Measurements from ENCODE around the gene RAD51B. TPM values are rescaled to one million over a fixed set of nuclear protein-coding genes. Genes with fewer than 3 reads are reported as not detected.

RAD51B gene
- total and polyA plus RNA-seq, 9 donors = 21.6 to 70.1 (median 35.1) TPM

GRCh38 chr14:68160779-68161546 lies 341.4 kb downstream of the RAD51B start:
- Histone ChIP-seq H3K27me3 (no peaks in the 10 kb centered on the region), H3K9me3 (no peaks in the 10 kb centered on the region), H3K27ac (no peak overlapping the region), H3K4me1 (ENCODE audit: insufficient read depth) (peaks cover 6% of the 10 kb centered on the region), H3K36me3 (no peaks in the 10 kb centered on the region), H3K4me3 (no peak overlapping the region)
- intact Hi-C loops (cut with DNase I) = no loop called here
- DNase-seq = no peak
- 80 to 91% (median 90%) methylated on average over 4 of the region's 4 CpGs for WGBS, 3 donors
- no peak for TF ChIP-seq POLR2A (IDR thresholded peaks at IDR 0.05)
- TF ChIP-seq, protein P1, sequence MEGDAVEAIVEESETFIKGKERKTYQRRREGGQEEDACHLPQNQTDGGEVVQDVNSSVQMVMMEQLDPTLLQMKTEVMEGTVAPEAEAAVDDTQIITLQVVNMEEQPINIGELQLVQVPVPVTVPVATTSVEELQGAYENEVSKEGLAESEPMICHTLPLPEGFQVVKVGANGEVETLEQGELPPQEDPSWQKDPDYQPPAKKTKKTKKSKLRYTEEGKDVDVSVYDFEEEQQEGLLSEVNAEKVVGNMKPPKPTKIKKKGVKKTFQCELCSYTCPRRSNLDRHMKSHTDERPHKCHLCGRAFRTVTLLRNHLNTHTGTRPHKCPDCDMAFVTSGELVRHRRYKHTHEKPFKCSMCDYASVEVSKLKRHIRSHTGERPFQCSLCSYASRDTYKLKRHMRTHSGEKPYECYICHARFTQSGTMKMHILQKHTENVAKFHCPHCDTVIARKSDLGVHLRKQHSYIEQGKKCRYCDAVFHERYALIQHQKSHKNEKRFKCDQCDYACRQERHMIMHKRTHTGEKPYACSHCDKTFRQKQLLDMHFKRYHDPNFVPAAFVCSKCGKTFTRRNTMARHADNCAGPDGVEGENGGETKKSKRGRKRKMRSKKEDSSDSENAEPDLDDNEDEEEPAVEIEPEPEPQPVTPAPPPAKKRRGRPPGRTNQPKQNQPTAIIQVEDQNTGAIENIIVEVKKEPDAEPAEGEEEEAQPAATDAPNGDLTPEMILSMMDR (IDR thresholded peaks at IDR 0.05) = no peak
- no peak for TF ChIP-seq EP300 (IDR thresholded peaks at IDR 0.05)

DNA sequence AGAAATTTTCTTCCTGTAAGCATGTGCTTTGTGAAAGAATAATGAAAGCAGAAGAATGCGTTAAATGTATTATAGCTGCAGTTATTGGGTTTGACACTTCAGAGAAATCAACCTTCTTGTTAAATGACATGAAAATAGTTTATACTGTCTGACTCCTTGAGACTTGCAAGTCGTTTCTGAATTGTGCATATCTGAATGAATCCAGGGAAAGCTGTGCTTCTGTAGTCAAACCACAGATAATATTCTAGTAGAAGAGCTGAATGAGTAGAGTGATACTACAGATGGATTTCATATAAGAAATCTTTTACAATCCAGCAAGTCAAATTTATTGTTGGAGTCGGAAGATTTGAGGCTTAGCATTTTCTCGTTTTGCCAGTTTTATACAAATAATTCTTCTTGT lies 343.3 kb downstream of the RAD51B start:
- DNase-seq = no peak
- Histone ChIP-seq H3K4me1 (ENCODE audit: insufficient read depth) (peaks cover 3% of the 10 kb centered on the region), H3K4me3 (no peak overlapping the region), H3K36me3 (no peaks in the 10 kb centered on the region), H3K27me3 (no peaks in the 10 kb centered on the region), H3K9me3 (no peaks in the 10 kb centered on the region), H3K27ac (no peak overlapping the region)
- intact Hi-C loops (cut with DNase I) = no loop called here
- no peak for TF ChIP-seq EP300 (IDR thresholded peaks at IDR 0.05)
- no peak for TF ChIP-seq POLR2A (IDR thresholded peaks at IDR 0.05)
- TF ChIP-seq, protein P1 (IDR thresholded peaks at IDR 0.05) = no peak
- WGBS, 3 donors = 65 to 74% (median 73%) methylated on average over 4 of the region's 4 CpGs

- WGBS, 3 donors = 4 to 7% (median 6%) methylated on average over 1 of the region's 1 CpG
- no peaks in the 10 kb centered on the region for H3K36me3 ChIP-seq
- intact Hi-C loops (cut with DNase I) = no loop called here
- H3K4me1 ChIP-seq (ENCODE audit: insufficient read depth) = peaks cover 3% of the 10 kb centered on the region
- TF ChIP-seq, protein P1 (IDR thresholded peaks at IDR 0.05) = no peak
- TF ChIP-seq EP300 (IDR thresholded peaks at IDR 0.05) (no peak), POLR2A (IDR thresholded peaks at IDR 0.05) (no peak)
- no peak for DNase-seq
- H3K27me3 ChIP-seq = no peaks in the 10 kb centered on the region
- no peak overlapping the region for H3K4me3 ChIP-seq
- H3K9me3 ChIP-seq = no peaks in the 10 kb centered on the region
- H3K27ac ChIP-seq = peak overlapping the region in 1 of 2 donors; percentile 51
Observed at GRCh38 chr14:68164711-68165113, 345.1 kb downstream of the RAD51B start.

DNA sequence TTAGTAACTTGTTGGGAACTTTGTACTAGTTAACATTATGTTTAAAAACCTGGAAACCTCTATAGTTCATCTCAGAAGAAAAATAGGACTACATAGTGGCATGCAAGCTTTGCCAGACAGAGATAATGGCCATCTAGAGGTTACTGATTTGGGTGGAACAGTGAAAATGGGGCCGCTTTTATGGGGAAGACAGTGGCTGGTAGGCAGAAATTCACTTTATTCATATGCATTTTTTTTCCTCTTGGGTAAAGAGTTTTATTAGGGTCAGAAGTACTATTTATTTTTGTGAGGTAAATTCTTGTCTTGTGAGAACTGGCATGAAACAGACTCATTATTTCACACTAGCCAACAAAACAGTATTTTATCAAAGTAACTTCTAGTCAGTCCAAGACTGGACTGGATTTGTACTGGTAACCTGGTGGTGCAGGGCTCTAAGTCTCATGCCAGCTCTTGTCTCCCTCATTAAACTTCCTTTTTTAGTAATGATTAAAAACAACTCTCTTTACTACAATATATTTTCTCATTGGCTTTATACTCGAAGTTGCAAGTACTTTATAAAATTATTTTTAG lies 345.8 kb downstream of the RAD51B start:
- Histone ChIP-seq H3K9me3 (no peaks in the 10 kb centered on the region), H3K27ac (peak overlapping the region in 1 of 2 donors; percentile 51), H3K27me3 (no peaks in the 10 kb centered on the region), H3K4me3 (no peak overlapping the region), H3K36me3 (no peaks in the 10 kb centered on the region), H3K4me1 (ENCODE audit: insufficient read depth) (peaks cover 3% of the 10 kb centered on the region)
- intact Hi-C loops (cut with DNase I) = no loop called here
- WGBS, 3 donors = 54 to 58% (median 54%) methylated on average over 2 of the region's 2 CpGs
- no peak for DNase-seq
- TF ChIP-seq POLR2A (IDR thresholded peaks at IDR 0.05) (no peak), EP300 (IDR thresholded peaks at IDR 0.05) (no peak)
- TF ChIP-seq, protein P1 (IDR thresholded peaks at IDR 0.05) = no peak

Data from ovary (tissue), 9 donors.